Measurements from ENCODE around the gene HIC1. TPM values are rescaled to one million over a fixed set of nuclear protein-coding genes. Genes with fewer than 3 reads are reported as not detected.

HIC1 gene
- total RNA-seq, 2 donors from 2014 or later, result 4.8 to 12.8 TPM

GRCh38 chr17:2056206-2057174 is 1.6 kb downstream of the HIC1 start:
- DNase-seq, result peak in 1 of 2 donors; percentile 58
- peak; percentile 28 for ATAC-seq
- intact Hi-C loops (cut with DNase I, micrococcal nuclease), result no loop called here

DNA sequence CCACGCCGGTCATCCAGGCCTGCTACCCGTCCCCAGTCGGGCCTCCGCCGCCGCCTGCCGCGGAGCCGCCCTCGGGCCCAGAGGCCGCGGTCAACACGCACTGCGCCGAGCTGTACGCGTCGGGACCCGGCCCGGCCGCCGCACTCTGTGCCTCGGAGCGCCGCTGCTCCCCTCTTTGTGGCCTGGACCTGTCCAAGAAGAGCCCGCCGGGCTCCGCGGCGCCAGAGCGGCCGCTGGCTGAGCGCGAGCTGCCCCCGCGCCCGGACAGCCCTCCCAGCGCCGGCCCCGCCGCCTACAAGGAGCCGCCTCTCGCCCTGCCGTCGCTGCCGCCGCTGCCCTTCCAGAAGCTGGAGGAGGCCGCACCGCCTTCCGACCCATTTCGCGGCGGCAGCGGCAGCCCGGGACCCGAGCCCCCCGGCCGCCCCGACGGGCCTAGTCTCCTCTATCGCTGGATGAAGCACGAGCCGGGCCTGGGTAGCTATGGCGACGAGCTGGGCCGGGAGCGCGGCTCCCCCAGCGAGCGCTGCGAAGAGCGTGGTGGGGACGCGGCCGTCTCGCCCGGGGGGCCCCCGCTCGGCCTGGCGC is 2.4 kb downstream of the HIC1 start:
- intact Hi-C loops (cut with DNase I, micrococcal nuclease), result no loop called here
- DNase-seq (no peak), ATAC-seq (no peak)

DNA sequence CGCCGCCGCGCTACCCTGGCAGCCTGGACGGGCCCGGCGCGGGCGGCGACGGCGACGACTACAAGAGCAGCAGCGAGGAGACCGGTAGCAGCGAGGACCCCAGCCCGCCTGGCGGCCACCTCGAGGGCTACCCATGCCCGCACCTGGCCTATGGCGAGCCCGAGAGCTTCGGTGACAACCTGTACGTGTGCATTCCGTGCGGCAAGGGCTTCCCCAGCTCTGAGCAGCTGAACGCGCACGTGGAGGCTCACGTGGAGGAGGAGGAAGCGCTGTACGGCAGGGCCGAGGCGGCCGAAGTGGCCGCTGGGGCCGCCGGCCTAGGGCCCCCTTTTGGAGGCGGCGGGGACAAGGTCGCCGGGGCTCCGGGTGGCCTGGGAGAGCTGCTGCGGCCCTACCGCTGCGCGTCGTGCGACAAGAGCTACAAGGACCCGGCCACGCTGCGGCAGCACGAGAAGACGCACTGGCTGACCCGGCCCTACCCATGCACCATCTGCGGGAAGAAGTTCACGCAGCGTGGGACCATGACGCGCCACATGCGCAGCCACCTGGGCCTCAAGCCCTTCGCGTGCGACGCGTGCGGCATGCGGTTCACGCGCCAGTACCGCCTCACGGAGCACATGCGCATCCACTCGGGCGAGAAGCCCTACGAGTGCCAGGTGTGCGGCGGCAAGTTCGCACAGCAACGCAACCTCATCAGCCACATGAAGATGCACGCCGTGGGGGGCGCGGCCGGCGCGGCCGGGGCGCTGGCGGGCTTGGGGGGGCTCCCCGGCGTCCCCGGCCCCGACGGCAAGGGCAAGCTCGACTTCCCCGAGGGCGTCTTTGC is 3.1 kb downstream of the HIC1 start:
- intact Hi-C loops (cut with DNase I, micrococcal nuclease), result no loop called here
- ATAC-seq (no peak), DNase-seq (no peak)

GRCh38 chr17:2058586-2059546 is 4.0 kb downstream of the HIC1 start:
- peak; percentile 71 for ATAC-seq
- intact Hi-C loops (cut with DNase I, micrococcal nuclease), result no loop called here
- DNase-seq, result peak; percentile 69 to 89

DNA sequence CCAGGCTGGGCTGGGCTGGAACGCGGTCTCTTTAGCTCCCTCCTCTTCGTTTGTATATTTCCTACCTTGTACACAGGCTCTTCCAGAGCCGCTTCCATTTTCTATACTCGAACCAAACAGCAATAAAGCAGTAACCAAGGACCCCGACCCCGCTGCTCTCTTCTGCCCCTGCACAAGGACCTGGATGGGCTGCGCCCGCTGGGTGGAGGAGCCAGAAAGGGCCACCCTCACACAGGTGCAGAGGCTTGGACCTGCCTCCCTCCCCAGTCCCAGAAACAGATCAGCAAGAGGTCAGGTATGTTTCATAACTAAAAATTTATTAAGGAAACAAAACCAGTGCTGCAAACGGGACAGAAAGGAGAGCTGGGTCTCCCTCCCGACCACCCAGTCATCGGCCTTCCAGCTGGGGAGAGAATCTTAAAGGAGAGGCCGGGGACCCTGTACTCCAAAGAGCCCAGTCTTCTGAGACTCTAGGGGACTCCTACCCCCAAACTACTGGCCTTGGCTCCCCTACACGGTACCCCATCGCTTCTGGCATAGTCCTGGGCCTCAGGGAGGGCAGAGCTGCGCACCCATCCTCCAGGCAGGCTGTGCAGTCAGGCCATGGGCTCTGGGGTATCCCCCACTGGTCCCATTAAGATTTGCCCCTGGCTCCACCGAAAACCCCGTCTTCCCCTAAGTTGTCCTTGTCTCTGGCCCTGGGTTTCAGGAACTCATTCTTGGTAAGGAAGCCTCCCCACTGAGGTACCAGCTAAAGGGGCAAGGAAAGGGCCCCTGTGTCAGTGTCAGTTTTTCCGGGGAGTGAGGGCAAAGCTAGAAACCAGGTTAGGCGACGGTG is 4.9 kb downstream of the HIC1 start:
- intact Hi-C loops (cut with DNase I, micrococcal nuclease), result loop anchor here in 1 of 2 donors (5.0 kb wide), 1 partner anchor 173 kb away; no protein-coding TSS in a partner anchor
- ATAC-seq, result no peak
- DNase-seq, result no peak

- DNase-seq, result peak in 1 of 2 donors; percentile 5
- ATAC-seq, result no peak
- intact Hi-C loops (cut with DNase I, micrococcal nuclease), result loop anchor here in 1 of 2 donors (5.0 kb wide), 1 partner anchor 172 kb away; no protein-coding TSS in a partner anchor
Measured at GRCh38 chr17:2060385-2060658, 5.4 kb downstream of the HIC1 start.

DNA sequence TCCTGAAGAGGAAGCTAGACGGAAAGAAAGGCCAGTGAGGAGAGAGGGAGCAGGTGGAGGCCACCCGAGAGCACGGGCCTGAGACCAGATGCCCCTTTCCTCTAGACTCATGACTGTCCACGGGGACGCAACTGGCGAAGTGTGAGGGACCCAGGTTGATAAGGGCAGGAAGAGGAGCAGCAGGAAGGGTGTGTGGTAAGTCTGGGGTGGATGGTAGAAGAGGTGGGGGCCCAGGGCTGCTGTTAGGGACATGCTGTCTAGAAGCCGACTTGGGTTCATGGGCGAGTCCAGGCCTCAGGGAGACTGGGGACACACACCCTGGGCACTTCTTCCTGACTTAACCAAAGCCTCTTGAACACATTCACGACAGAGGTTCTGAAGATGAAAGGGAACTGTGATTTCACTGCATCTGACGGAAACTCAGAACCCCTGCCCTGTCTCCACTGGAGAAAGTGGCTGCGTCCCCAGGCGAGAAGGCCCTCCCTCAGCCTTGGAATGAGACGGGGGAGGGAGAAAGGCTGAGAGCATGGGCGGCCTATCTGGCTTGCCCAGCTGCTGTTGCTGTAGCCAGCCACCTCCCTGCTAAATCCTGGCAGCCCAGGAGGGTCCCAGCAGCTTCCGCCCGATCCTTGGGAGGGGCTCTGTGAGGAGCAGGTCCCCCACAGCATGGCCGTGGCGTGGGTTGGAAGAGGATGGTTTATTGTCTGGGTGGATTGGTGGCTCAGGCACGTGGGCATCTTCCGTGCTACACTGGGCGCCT is 6.0 kb downstream of the HIC1 start:
- peak in 1 of 2 donors; percentile 24 for DNase-seq
- intact Hi-C loops (cut with DNase I, micrococcal nuclease), result loop anchor here in 1 of 2 donors (5.0 kb wide), 1 partner anchor 171 kb away; no protein-coding TSS in a partner anchor
- ATAC-seq, result no peak

GRCh38 chr17:2061441-2061958 is 6.6 kb downstream of the HIC1 start:
- ATAC-seq (no peak), DNase-seq (no peak)
- intact Hi-C loops (cut with DNase I, micrococcal nuclease), result loop anchor here in 1 of 2 donors (5.0 kb wide), 1 partner anchor 171 kb away; no protein-coding TSS in a partner anchor

- intact Hi-C loops (cut with DNase I, micrococcal nuclease), result loop anchor here in 1 of 2 donors (5.0 kb wide), 1 partner anchor 170 kb away; no protein-coding TSS in a partner anchor
- DNase-seq, result peak in 1 of 2 donors; percentile 10
Measured at GRCh38 chr17:2062571-2063183, 7.8 kb downstream of the HIC1 start.

DNA sequence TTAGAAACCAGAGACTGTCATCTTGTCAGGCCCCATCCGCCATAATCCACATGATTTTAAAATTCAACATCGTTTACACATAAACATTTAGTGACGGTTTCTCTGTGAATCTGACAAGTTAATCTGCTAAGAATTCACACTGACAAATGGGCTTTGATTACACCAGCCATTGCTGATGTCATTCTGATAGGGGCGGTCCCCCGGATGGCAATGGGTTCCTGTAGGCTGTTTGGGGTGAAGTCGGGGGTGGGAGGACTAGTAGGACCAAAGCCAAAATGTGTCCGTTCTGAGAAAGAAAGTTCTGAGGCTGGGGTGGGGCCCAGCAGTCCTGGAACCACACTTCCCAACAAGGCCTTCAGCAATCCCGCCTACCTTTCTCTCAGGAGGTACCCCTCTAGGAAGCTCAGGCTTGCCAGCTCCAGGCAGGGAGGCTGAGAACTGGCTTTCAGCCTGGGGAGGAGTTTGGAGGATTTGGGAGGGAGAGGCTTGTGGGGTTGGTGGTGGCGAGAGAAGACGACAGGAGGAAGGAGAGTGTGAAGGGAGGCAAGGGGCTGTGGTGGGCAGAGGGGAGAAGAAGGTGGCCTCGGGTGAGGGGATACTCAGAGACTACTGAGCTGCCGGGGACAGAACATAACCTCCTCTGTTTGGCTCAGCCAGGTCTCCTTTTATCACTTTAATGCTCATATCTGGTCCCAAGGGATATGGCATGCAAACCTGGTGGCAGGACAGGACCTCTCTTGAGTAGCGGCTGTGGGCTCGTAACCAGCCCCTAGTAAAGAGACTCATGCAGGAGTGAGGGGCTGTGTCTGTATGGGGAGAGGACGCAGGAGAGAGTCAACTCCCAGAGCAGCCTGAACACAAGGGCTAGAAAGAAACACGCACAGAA is 8.6 kb downstream of the HIC1 start:
- ATAC-seq, result no peak
- peak in 1 of 2 donors; percentile 28 for DNase-seq
- intact Hi-C loops (cut with DNase I, micrococcal nuclease), result loop anchor here in 1 of 2 donors (5.0 kb wide), 1 partner anchor 169 kb away; no protein-coding TSS in a partner anchor

More at GRCh38 chr17:2062571-2063183, 7.8 kb downstream of the HIC1 start:
- ATAC-seq, result no peak

GRCh38 chr17:2064147-2064489 is 9.2 kb downstream of the HIC1 start:
- intact Hi-C loops (cut with DNase I, micrococcal nuclease), result loop anchor here in 1 of 2 donors (5.0 kb wide), 1 partner anchor 168 kb away; no protein-coding TSS in a partner anchor
- ATAC-seq, result no peak

GRCh38 chr17:2064520-2064971 is 9.6 kb downstream of the HIC1 start:
- ATAC-seq (peak; percentile 6), DNase-seq (peak in 1 of 2 donors; percentile 11)
- intact Hi-C loops (cut with DNase I, micrococcal nuclease), result loop anchor here in 1 of 2 donors (5.0 kb wide), 1 partner anchor 168 kb away; no protein-coding TSS in a partner anchor

More at GRCh38 chr17:2064147-2064489, 9.2 kb downstream of the HIC1 start:
- no peak for DNase-seq

GRCh38 chr17:2064980-2065785 is 10.3 kb downstream of the HIC1 start:
- peak; percentile 52 for ATAC-seq
- intact Hi-C loops (cut with DNase I, micrococcal nuclease), result loop anchor here in 1 of 2 donors (5.0 kb wide), 1 partner anchor 167 kb away; no protein-coding TSS in a partner anchor
- peak in 1 of 2 donors; percentile 58 for DNase-seq
